OCI-LY7 (cell line): ENCODE measurements around the gene ARID4A.
"Not testable (repeated sequence)": the region's sequence is repeated elsewhere in the genome, so short reads cannot be mapped to it uniquely, and the experiment has no call there.

Experiments
- CTCF ChIP-seq: fragments of 200-600 bp; sonication (generic); conservative IDR thresholded peaks from 2 replicates; pipeline ENCODE4 v1.5.1; 2014; ENCODE audit warnings: mild to moderate bottlenecking, antibody characterized with exemption, low read length, moderate library complexity, mixed read lengths
- EZH2phosphoT487 ChIP-seq: fragments of 200-600 bp; sonication (generic); IDR thresholded peaks from 2 replicates; pipeline ENCODE4 v1.6.1; 2018; ENCODE audit warnings: low read depth, borderline replicate concordance, mild to moderate bottlenecking, mixed run types, antibody characterized with exemption, low read length, moderate library complexity, mixed read lengths

- TF ChIP-seq EZH2phosphoT487, CTCF: not testable (repeated sequence)
These were observed 41.3 kb downstream of the ARID4A start for GRCh38 chr14:58339666-58340065.
